Fibroblast of villous mesenchyme (primary cell): Measurements from ENCODE around the gene SYS1. TPM values are rescaled to one million over a fixed set of nuclear protein-coding genes. Genes with fewer than 3 reads are reported as not detected.

Experiments
- DNase-seq: peaks from one replicate; pipeline ENCODE4 v3.0.0-alpha.2; 2010; ENCODE audit warnings: low read depth
- H3K4me3 ChIP-seq: 2 replicates; pipeline ENCODE4 v1.5.1; 2011; ENCODE audit warnings: low read depth, mild to moderate bottlenecking, low read length
- total RNA-seq: library from RNA; depleted of rRNA; stranded (reverse); fragments of >200 nt; gene quantifications from 2 replicates; pipeline ENCODE4 v1.2.3, GENCODE V29; 2012
- TF ChIP-seq, protein P1 (sequence below): IDR thresholded peaks from 2 replicates; pipeline ENCODE4 v1.5.1; 2012; ENCODE audit warnings: low read depth, mild to moderate bottlenecking, low read length; ENCODE audit not compliant: insufficient read depth

SYS1 gene
- total RNA-seq, 1 donor = 25.9 TPM

DNA sequence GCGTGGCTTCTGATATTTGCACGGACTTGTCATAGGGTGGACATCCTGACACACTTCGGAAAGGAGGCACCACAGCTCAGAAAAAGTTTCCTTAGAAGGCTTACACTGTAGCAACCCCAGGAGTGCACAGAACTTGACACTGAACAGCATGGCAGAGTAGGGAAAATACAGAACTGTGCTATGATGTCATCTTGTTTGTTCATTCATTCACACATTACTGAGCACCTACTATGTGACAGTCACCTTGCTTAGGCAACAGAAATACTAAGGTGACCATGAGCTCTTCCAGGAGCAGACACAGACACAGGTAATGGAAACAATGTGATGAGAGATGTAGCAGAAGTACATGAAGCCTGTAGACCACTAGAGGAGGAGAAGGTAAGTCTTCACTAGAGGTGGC lies 50.5 kb downstream of the SYS1 start:
- DNase-seq = no peak
- no peak overlapping the region for H3K4me3 ChIP-seq
- TF ChIP-seq, protein P1, sequence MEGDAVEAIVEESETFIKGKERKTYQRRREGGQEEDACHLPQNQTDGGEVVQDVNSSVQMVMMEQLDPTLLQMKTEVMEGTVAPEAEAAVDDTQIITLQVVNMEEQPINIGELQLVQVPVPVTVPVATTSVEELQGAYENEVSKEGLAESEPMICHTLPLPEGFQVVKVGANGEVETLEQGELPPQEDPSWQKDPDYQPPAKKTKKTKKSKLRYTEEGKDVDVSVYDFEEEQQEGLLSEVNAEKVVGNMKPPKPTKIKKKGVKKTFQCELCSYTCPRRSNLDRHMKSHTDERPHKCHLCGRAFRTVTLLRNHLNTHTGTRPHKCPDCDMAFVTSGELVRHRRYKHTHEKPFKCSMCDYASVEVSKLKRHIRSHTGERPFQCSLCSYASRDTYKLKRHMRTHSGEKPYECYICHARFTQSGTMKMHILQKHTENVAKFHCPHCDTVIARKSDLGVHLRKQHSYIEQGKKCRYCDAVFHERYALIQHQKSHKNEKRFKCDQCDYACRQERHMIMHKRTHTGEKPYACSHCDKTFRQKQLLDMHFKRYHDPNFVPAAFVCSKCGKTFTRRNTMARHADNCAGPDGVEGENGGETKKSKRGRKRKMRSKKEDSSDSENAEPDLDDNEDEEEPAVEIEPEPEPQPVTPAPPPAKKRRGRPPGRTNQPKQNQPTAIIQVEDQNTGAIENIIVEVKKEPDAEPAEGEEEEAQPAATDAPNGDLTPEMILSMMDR = no peak

DNA sequence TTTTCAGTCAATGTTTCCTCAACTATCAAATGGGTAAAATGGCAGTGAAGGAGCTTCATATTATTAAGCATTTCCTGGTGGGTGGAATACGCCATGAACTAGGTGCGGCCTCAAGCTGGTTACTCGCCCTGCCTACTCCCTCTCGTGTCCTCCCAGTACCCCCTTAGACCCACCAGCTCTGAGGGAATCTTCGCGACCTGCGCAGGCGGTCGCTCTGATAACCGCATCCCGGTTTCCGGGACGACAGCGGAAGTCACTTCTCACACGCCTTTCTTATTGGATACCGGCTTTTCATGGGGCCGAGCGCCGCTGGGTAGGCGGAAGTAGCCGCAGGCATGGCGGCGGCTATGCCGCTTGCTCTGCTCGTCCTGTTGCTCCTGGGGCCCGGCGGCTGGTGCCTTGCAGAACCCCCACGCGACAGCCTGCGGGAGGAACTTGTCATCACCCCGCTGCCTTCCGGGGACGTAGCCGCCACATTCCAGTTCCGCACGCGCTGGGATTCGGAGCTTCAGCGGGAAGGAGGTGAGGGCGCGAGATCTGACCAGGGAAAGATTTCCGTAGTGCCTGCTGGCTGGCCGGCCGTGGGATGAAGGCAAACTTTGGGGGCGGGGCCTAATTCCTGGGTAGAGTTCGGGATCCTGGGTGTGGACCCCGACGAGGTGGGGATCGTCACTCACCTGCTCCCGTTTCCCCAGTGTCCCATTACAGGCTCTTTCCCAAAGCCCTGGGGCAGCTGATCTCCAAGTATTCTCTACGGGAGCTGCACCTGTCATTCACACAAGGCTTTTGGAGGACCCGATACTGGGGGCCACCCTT lies 53.1 kb downstream of the SYS1 start, which contains the start of gene PIGT:
Gene PIGT, plus strand, starts transcription at position 320 of the 816 bp plus-strand sequence. Its CDS starts 16 bp downstream, at position 336.
- peak within 1 kb of the TSS; percentile 98 for H3K4me3 ChIP-seq
- DNase-seq = peak; percentile 81
- TF ChIP-seq, protein P1 = no peak

DNA sequence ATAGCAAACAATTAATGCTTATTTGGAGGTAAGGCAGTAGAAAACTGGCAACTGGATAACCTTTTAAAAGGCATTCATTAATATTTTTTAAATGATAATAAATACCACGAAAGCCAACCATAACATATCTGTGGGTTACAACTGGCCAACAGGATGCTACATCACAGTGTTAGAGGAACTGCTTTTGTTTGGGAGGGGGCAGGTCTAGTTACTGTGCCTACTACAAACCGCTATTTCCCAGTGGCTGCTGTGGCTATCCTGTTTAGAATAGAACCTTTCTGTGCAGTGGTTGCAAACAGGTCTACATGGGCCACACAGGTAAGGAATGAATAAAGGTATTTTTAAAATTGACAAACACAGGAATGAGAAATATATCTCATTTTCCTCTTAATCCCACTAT lies 54.0 kb downstream of the SYS1 start:
- TF ChIP-seq, protein P1 = no peak
- DNase-seq = no peak
- peak overlapping the region; percentile 98 for H3K4me3 ChIP-seq

Other genes with a start within 250 kb of the SYS1 start
- not detected in 2 replicates for gene WFDC5, start 248.0 kb upstream of the SYS1 start, total RNA-seq
- not detected in 2 replicates for gene WFDC12, start 238.7 kb upstream of the SYS1 start, total RNA-seq
- gene PI3, start 188.3 kb upstream of the SYS1 start, total RNA-seq = not detected in 2 replicates
- not detected in 2 replicates for gene SEMG1, start 156.1 kb upstream of the SYS1 start, total RNA-seq
- not detected in 2 replicates for gene SEMG2, start 141.8 kb upstream of the SYS1 start, total RNA-seq
- gene SLPI, start 108.6 kb upstream of the SYS1 start, total RNA-seq = not detected in 2 replicates
- not detected in 2 replicates for gene RBPJL, start 56.3 kb upstream of the SYS1 start, total RNA-seq
- not detected in 2 replicates for gene MATN4, start 54.9 kb upstream of the SYS1 start, total RNA-seq
- 129 and 178 TPM in 2 replicates for gene SDC4, start 14.7 kb upstream of the SYS1 start, total RNA-seq
- not detected in 2 replicates for gene TP53TG5, start 15.2 kb downstream of the SYS1 start, total RNA-seq
- 9.9 and 11.3 TPM in 2 replicates for gene DBNDD2, start 45.1 kb downstream of the SYS1 start, total RNA-seq
- 27.7 and 28.1 TPM in 2 replicates for gene PIGT, start 53.0 kb downstream of the SYS1 start, total RNA-seq
- not detected in 2 replicates for gene WFDC2, start 106.6 kb downstream of the SYS1 start, total RNA-seq
- not detected in 2 replicates for gene SPINT3, start 152.5 kb downstream of the SYS1 start, total RNA-seq
- not detected in 2 replicates for gene WFDC6, start 176.3 kb downstream of the SYS1 start, total RNA-seq
- not detected in 2 replicates for gene EPPIN, start 184.2 kb downstream of the SYS1 start, total RNA-seq
- not detected in 2 replicates for gene WFDC8, start 216.1 kb downstream of the SYS1 start, total RNA-seq